ENCODE measurements around the gene TMUB2.

TMUB2 gene

DNA sequence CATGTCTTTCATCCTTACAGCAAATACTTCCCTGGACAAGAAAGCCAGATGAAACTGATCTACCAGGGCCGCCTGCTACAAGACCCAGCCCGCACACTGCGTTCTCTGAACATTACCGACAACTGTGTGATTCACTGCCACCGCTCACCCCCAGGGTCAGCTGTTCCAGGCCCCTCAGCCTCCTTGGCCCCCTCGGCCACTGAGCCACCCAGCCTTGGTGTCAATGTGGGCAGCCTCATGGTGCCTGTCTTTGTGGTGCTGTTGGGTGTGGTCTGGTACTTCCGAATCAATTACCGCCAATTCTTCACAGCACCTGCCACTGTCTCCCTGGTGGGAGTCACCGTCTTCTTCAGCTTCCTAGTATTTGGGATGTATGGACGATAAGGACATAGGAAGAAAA is 3.7 kb downstream of the TMUB2 start:
- TF ChIP-seq, protein P1, sequence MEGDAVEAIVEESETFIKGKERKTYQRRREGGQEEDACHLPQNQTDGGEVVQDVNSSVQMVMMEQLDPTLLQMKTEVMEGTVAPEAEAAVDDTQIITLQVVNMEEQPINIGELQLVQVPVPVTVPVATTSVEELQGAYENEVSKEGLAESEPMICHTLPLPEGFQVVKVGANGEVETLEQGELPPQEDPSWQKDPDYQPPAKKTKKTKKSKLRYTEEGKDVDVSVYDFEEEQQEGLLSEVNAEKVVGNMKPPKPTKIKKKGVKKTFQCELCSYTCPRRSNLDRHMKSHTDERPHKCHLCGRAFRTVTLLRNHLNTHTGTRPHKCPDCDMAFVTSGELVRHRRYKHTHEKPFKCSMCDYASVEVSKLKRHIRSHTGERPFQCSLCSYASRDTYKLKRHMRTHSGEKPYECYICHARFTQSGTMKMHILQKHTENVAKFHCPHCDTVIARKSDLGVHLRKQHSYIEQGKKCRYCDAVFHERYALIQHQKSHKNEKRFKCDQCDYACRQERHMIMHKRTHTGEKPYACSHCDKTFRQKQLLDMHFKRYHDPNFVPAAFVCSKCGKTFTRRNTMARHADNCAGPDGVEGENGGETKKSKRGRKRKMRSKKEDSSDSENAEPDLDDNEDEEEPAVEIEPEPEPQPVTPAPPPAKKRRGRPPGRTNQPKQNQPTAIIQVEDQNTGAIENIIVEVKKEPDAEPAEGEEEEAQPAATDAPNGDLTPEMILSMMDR (IDR thresholded peaks at IDR 0.05; ENCODE audit: insufficient read depth, low read depth, low read length, missing control alignments): no peak
- H3K4me3 ChIP-seq (ENCODE audit: low read depth, low read length): no peak overlapping the region
- DNase-seq (ENCODE audit: low read depth): no peak

- TF ChIP-seq, protein P1 (IDR thresholded peaks at IDR 0.05; ENCODE audit: insufficient read depth, low read depth, low read length, missing control alignments): no peak
- H3K4me3 ChIP-seq (ENCODE audit: low read depth, low read length): no peak overlapping the region
- DNase-seq (ENCODE audit: low read depth): no peak
Measured at GRCh38 chr17:44191369-44191768, 4.6 kb downstream of the TMUB2 start.

DNA sequence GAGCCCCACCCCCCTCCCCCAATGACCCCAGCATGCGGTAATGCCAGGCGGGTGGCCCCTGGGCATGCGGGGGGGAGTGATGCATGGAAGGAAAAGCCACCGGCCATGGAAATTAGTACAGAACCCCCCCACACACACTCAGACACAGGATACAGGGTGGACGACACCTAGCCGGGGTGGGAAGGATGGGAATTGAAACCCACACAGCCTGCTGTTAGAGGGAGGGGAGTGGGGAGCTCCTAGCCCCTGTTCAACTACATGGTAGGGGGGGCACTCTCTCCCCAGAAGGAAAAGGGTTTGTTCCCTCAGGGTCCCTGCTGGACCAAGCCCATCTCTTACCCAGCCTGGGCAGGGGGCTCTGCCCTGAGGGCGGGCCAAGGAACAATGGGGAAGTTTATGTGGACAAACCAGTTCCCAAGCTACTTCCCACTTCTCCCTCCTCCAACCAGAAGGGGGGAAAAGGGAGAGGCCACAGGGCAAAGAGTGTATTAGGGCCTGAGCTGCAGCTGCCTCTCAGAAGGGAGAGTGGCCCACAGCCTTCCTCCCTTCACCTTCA is 5.2 kb downstream of the TMUB2 start:
- TF ChIP-seq, protein P1 (IDR thresholded peaks at IDR 0.05; ENCODE audit: insufficient read depth, low read depth, low read length, missing control alignments): no peak
- DNase-seq (ENCODE audit: low read depth): no peak
- no peak overlapping the region for H3K4me3 ChIP-seq (ENCODE audit: low read depth, low read length)

DNA sequence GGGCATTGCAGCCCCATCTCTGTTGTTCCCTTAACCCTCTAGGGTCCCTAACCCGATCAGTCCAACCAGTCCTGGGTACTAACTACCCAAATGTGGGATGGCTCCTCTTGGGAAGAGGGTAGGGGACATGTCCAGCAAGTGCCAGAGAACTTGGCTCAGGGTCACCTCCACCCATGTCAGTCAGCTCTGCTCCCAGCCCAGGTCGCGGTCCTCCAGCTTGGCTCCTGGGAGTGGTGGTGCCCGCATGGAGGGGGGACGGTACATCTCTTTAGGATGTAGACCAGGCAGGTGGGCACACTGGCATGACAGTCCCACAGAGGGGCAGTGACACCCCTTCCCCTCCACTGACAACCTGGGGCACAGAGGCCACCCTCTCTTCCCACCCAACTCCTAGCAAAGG is 6.0 kb downstream of the TMUB2 start:
- TF ChIP-seq, protein P1 (IDR thresholded peaks at IDR 0.05; ENCODE audit: insufficient read depth, low read depth, low read length, missing control alignments): no peak
- no peak overlapping the region for H3K4me3 ChIP-seq (ENCODE audit: low read depth, low read length)
- DNase-seq (ENCODE audit: low read depth): no peak

DNA sequence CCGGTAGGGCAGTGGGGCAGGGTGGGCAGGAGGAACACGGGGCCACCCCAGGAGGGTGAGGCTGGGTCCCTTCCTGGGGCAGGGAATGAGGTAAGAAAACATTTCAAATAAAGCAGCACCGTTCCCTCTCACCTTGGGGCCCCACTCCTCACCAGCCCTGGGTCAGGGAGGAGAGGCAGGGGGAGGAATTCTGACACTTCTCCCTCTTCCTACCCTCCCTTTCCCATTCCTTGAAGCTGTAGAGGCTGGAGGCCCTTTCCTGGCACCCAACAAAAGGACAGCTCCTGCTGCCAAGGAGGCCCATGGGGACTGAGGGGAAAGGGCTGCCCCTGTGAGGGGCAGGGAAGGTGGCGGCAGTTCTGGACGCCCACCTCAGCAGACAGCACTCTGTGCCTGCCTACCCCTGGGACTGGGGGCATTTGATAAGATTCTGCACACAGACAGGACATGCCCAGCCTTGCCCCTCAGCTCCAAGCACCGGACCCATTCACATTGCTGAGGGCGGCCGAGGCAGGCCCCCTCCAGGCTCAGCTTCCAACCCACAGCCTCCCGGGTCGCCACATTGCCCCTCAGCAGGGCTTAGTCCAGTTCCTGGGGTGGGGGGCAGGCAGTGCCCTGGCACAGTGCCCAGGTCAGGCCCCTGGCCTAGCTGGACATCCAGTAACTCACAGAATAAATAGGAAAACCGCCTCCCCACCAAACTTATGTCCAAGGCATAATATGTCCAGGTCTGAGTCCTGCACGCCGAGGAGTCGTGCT is 6.7 kb downstream of the TMUB2 start:
- TF ChIP-seq, protein P1 (IDR thresholded peaks at IDR 0.05; ENCODE audit: insufficient read depth, low read depth, low read length, missing control alignments): no peak
- DNase-seq (ENCODE audit: low read depth): no peak
- H3K4me3 ChIP-seq (ENCODE audit: low read depth, low read length): no peak overlapping the region

DNA sequence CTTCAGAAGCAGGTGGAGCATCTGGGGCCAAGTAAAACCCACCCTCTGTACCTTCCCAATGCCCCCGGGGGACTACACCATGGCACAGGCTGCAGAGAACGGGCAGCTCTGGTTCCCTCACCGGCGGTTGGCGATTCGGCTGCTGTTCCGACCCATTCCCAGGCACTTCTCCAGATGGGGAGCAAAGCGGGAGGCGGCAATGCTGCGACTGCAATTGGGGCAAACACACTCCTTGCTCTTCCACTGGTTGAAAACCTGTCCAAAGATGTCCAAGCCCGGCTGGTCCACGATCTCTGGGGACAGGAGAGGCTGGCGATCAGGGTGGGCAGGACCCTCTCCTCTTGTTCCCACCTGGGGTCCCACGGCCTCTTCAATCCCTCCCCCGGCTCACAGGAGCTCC is 10.3 kb downstream of the TMUB2 start:
- TF ChIP-seq, protein P1 (IDR thresholded peaks at IDR 0.05; ENCODE audit: insufficient read depth, low read depth, low read length, missing control alignments): no peak
- no peak for DNase-seq (ENCODE audit: low read depth)
- no peak overlapping the region for H3K4me3 ChIP-seq (ENCODE audit: low read depth, low read length)
